ENCODE data around the gene NDUFAF3. TPM values are rescaled to one million over a fixed set of nuclear protein-coding genes. Genes with fewer than 3 reads are reported as not detected.
A peak's percentile ranks its signal among the peaks of the same experiment; 100 is the strongest.

Gene NDUFAF3
- total RNA-seq, 1 donor from 2014 or later = 91.3 TPM

DNA sequence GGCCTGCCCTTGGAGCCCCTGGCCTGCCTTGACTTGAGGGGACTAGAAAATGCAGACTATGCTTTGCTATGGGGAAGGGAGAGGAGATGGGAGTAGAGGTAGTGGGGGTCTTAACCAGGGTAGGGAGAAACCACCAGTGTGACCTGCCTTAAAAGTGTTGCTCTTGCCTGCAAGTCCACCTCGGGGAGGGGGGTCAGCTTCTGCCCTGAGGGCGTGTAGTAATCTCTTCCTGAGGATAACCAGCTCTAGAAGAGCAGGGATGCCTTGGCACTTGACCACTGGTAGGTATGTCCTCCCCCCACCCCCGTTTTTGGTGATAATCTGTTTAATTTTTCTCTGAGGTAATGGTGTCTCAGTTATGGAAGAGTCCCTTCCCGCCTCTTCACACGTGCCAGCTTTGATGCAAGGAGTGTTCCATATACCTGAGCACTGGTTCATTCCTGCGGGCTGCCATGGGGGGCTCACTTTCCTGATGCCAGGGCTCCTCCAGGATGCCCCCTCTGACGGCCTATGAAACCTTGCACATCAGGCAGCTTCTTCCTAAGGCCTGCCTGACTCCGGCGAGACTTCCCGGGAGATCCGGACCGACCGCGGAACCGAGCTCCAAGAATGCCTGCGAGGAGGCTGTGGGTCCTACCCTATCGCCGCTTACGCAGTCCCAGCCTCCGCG is 32.7 kb upstream of the NDUFAF3 start:
- TF ChIP-seq POLR2AphosphoS5 (IDR thresholded peaks at IDR 0.05; ENCODE audit: insufficient read depth in 1 of 2, low read depth in 1 of 2) = no peak
- TF ChIP-seq, protein P1, sequence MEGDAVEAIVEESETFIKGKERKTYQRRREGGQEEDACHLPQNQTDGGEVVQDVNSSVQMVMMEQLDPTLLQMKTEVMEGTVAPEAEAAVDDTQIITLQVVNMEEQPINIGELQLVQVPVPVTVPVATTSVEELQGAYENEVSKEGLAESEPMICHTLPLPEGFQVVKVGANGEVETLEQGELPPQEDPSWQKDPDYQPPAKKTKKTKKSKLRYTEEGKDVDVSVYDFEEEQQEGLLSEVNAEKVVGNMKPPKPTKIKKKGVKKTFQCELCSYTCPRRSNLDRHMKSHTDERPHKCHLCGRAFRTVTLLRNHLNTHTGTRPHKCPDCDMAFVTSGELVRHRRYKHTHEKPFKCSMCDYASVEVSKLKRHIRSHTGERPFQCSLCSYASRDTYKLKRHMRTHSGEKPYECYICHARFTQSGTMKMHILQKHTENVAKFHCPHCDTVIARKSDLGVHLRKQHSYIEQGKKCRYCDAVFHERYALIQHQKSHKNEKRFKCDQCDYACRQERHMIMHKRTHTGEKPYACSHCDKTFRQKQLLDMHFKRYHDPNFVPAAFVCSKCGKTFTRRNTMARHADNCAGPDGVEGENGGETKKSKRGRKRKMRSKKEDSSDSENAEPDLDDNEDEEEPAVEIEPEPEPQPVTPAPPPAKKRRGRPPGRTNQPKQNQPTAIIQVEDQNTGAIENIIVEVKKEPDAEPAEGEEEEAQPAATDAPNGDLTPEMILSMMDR (IDR thresholded peaks at IDR 0.05) = no peak
- no peaks in the 10 kb centered on the region for H3K27me3 ChIP-seq
- intact Hi-C loops (cut with DNase I) = no loop called here
- H3K27ac ChIP-seq = peak overlapping the region; percentile 95
- peaks cover 0 to 9% of the 10 kb centered on the region in 2 donors for H3K36me3 ChIP-seq
- peak overlapping the region; percentile 64 to 92 for H3K4me3 ChIP-seq
- DNase-seq (ENCODE audit: extremely low spot score in 2 of 2) = no peak
- peaks cover 33% of the 10 kb centered on the region for H3K4me1 ChIP-seq
- H3K9me3 ChIP-seq = no peaks in the 10 kb centered on the region

DNA sequence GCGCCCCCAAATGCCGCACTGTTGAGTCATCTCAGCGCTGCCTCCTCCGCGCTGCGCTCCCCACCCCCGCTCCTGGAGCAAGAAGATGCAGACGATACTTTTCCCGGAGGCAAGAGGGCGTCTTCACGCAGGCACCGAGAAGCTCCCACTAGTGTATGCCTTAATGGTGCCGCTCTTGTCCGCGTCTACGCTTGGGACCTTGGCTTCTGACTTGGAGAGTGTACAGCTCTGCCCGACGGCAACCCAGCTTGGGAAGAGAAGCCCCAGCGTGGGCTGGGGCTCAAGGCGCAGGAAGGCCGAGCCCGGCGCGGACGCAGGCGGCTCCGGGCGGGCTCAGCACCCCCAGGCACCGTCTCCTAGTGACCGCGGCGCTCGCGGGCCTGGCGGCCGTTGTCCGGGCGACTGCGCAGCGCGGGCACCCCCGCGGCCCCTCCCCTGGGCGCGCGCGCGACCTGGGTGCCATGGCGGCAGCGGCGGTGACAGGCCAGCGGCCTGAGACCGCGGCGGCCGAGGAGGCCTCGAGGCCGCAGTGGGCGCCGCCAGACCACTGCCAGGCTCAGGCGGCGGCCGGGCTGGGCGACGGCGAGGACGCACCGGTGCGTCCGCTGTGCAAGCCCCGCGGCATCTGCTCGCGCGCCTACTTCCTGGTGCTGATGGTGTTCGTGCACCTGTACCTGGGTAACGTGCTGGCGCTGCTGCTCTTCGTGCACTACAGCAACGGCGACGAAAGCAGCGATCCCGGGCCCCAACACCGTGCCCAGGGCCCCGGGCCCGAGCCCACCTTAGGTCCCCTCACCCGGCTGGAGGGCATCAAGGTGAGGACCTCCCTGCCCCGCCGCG is 31.9 kb upstream of the NDUFAF3 start, which contains the start of gene P4HTM:
Gene P4HTM, plus strand, starts transcription at position 446 of the 840 bp plus-strand sequence. Its CDS starts 16 bp downstream, at position 462.
- Histone ChIP-seq H3K4me1 (peaks cover 33% of the 10 kb centered on the region), H3K36me3 (peaks cover 0 to 1% of the 10 kb centered on the region in 2 donors), H3K27me3 (no peaks in the 10 kb centered on the region), H3K27ac (peak within 1 kb of the TSS; percentile 95), H3K9me3 (no peaks in the 10 kb centered on the region), H3K4me3 (peak within 1 kb of the TSS; percentile 64 to 92)
- DNase-seq (ENCODE audit: extremely low spot score in 2 of 2) = no peak
- TF ChIP-seq, protein P1 (IDR thresholded peaks at IDR 0.05) = peak in 1 of 3 experiments; percentile 4
- TF ChIP-seq POLR2AphosphoS5 (IDR thresholded peaks at IDR 0.05; ENCODE audit: insufficient read depth in 1 of 2, low read depth in 1 of 2) = peak; percentile 76 to 92
- TF ChIP-seq POLR2A (IDR thresholded peaks at IDR 0.05) = peak in 1 of 2 donors; percentile 48
- intact Hi-C loops (cut with DNase I) = no loop called here

DNA sequence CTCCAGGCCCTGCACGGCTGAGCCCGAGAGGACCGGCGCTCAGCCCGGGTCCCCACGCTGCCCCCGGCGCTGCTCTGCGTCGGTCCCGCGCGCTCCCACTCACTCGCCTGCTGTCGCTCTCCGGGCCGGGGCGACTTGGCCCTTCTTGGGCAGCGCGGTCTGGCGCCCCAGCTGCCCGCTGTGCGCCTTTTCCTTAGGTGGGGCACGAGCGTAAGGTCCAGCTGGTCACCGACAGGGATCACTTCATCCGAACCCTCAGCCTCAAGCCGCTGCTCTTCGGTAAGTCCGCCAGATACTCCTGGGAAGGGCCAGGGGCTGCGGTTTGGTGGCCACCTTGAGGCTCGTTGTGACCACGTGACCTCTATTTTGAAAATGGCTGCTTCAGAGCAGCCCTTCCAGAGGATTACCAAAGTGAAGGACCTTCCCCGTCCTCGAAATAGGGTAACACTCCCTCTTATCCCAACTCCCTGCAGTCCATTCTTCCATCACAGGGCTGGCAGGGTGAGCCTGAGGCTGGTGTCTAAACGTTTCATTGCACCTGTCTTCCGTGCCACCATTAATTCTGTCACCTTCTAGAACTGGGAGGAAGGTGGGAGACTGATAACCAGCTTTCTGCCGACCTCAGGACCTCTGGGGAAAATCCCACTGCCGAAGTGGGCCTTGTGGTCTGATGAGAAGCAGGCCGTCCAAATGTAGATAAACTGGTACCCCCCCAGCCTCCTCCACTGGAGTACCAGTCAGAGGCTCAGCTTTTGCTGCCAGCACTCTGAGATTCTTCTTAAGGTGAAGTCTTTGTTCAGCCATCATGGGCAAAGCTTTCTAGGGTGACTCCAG is 31.1 kb upstream of the NDUFAF3 start:
- intact Hi-C loops (cut with DNase I) = no loop called here
- DNase-seq (ENCODE audit: extremely low spot score in 2 of 2) = no peak
- TF ChIP-seq POLR2AphosphoS5 (IDR thresholded peaks at IDR 0.05; ENCODE audit: insufficient read depth in 1 of 2, low read depth in 1 of 2) = no peak
- no peak for TF ChIP-seq POLR2A (IDR thresholded peaks at IDR 0.05)
- TF ChIP-seq, protein P1 (IDR thresholded peaks at IDR 0.05) = no peak
- Histone ChIP-seq H3K27me3 (no peaks in the 10 kb centered on the region), H3K4me3 (peak overlapping the region; percentile 64 to 92), H3K36me3 (no peaks in the 10 kb centered on the region), H3K4me1 (peaks cover 33% of the 10 kb centered on the region), H3K9me3 (no peaks in the 10 kb centered on the region), H3K27ac (peak overlapping the region; percentile 95)

DNA sequence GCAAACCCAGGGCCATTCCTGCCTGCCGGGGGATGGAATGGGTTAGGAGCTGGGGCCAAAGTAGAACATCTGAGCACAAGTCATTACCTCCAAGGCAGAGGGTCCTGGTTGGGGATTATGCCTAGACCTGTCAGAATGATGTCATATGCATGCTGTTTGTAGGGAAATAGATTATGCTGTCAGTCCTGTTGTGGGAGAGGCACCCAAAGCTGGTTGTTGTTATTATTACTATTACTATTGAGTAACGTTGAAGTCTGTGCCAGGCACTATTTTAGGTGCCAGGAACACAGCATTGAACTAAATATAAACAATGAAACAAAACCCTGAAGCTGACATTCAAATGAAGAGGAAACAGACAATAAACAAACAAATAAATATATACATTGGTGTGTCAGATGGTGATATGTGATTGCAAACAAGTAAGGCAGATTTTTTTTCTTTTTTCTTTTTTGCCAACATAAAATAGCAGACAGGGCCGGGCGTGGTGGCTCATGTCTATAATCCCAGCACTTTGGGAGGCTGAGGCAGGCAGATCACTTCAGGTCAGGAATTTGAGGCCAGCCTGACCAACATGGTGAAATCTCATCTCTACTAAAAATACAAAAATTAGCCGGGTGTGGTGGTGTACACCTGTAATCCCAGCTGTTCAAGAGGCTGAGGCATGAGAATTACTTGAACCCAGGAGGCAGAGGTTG is 29.9 kb upstream of the NDUFAF3 start:
- Histone ChIP-seq H3K27me3 (no peaks in the 10 kb centered on the region), H3K36me3 (peaks cover 0 to 9% of the 10 kb centered on the region in 2 donors), H3K9me3 (no peaks in the 10 kb centered on the region), H3K27ac (peak overlapping the region; percentile 95), H3K4me3 (peak overlapping the region in 1 of 2 donors; percentile 64), H3K4me1 (peaks cover 33% of the 10 kb centered on the region)
- intact Hi-C loops (cut with DNase I) = no loop called here
- TF ChIP-seq, protein P1 (IDR thresholded peaks at IDR 0.05) = no peak
- TF ChIP-seq POLR2A (IDR thresholded peaks at IDR 0.05) (no peak), POLR2AphosphoS5 (IDR thresholded peaks at IDR 0.05; ENCODE audit: insufficient read depth in 1 of 2, low read depth in 1 of 2) (no peak)
- no peak for DNase-seq (ENCODE audit: extremely low spot score in 2 of 2)

Data from vagina (tissue), 2 donors.